B cell (primary cell): Measurements from ENCODE around the gene OR52E1. TPM values are rescaled to one million over a fixed set of nuclear protein-coding genes. Genes with fewer than 3 reads are reported as not detected.

Source experiments
- ATAC-seq: fragments of 200-7000 bp; cut with Tn5 transposase; one replicate; pipeline ENCODE4 v1.10.0; 2021; ENCODE audit warnings: low read depth, mild to moderate bottlenecking, moderate number of reproducible peaks, moderate library complexity
- CTCF ChIA-PET: fragments of 350-600 bp; sonication (Branson Sonifier 250); formaldehyde crosslinking; loops from one replicate; lab custom pipeline; 2021; ENCODE audit warnings: antibody characterized with exemption, inconsistent platforms; lab: Charles Lee
- POLR2A ChIA-PET: fragments of 350-600 bp; sonication (Branson Sonifier 250); formaldehyde crosslinking; loops from one replicate; lab custom pipeline; 2021; ENCODE audit warnings: antibody characterized with exemption; lab: Charles Lee
- DNase-seq: peaks from one replicate; pipeline ENCODE4 v3.0.0; 2013
- H2AFZ ChIP-seq: 2 replicates; pipeline ENCODE4 v1.6.1; 2012; ENCODE audit warnings: mild to moderate bottlenecking, low read depth, low read length; ENCODE audit not compliant: insufficient read depth, poor library complexity, severe bottlenecking
- H3K27ac ChIP-seq, 2 donors: 1 replicate in 1 of 2; 2 replicates in 1 of 2; pipeline ENCODE4 v1.5.1; 2012 to 2013; ENCODE audit warnings: low read length in 2 of 2, mild to moderate bottlenecking in 2 of 2, moderate library complexity in 1 of 2
- H3K27me3 ChIP-seq, 4 experiments: fragments of 200-600 bp in 1 of 4; sonication (generic) in 1 of 4; replicated peaks in 1 of 4; 1 replicate in 2 of 4; 2 replicates in 2 of 4; pipeline versions ENCODE4 v1.6.1 to v1.7.0; 2013 to 2016; ENCODE audit warnings: low read length in 3 of 4, mild to moderate bottlenecking in 2 of 4, mixed read lengths in 1 of 4, moderate library complexity in 1 of 4; ENCODE audit not compliant: insufficient read depth in 4 of 4, control insufficient read depth in 3 of 4; ENCODE audit errors: control extremely low read depth in 1 of 4
- H3K36me3 ChIP-seq, 2 experiments: replicated peaks in 1 of 2; 1 replicate in 1 of 2; 2 replicates in 1 of 2; pipeline versions ENCODE4 v1.6.1 to v1.7.1; 2013; ENCODE audit warnings: low read length in 1 of 2; ENCODE audit not compliant: insufficient read depth in 2 of 2, control insufficient read depth in 1 of 2; ENCODE audit errors: control extremely low read depth in 1 of 2, extremely low read depth in 1 of 2
- H3K4me1 ChIP-seq, 2 donors: fragments of 200-600 bp in 1 of 2; sonication (generic) in 1 of 2; 1 replicate in 1 of 2; 2 replicates in 1 of 2; pipeline versions ENCODE4 v1.5.1 to v1.6.1; 2013 to 2017; ENCODE audit warnings: low read length in 2 of 2; ENCODE audit not compliant: control insufficient read depth in 2 of 2, insufficient read depth in 2 of 2
- H3K4me2 ChIP-seq: replicated peaks from 2 replicates; pipeline ENCODE3; 2012; ENCODE audit warnings: mild to moderate bottlenecking, low read depth, low read length; ENCODE audit not compliant: poor library complexity, severe bottlenecking
- H3K4me3 ChIP-seq, 5 experiments: fragments of 200-600 bp in 1 of 5; sonication (generic) in 1 of 5; 1 replicate in 3 of 5; 2 replicates in 2 of 5; pipeline versions ENCODE4 v1.5.1 to v1.7.0; 2011 to 2016; ENCODE audit warnings: low read length in 4 of 5, mild to moderate bottlenecking in 4 of 5, low read depth in 2 of 5, control low read depth in 1 of 5, moderate library complexity in 1 of 5; ENCODE audit not compliant: insufficient read depth in 1 of 5; ENCODE audit errors: control extremely low read depth in 1 of 5, extremely low read depth in 1 of 5
- H3K79me2 ChIP-seq: fragments of 200-600 bp; sonication (generic); one replicate; pipeline ENCODE4 v1.6.0; 2016; ENCODE audit warnings: low read length; ENCODE audit not compliant: control insufficient read depth, insufficient read depth
- H3K9ac ChIP-seq: fragments of 200-600 bp; sonication (generic); 2 replicates; pipeline ENCODE4 v1.6.1; 2017; ENCODE audit warnings: mild to moderate bottlenecking, low read length, moderate library complexity
- H3K9me3 ChIP-seq, 3 donors: one replicate each; pipeline versions ENCODE4 v1.6.1 to v1.7.1; 2013; ENCODE audit warnings: low read length in 2 of 3; ENCODE audit not compliant: control insufficient read depth in 2 of 3, insufficient read depth in 1 of 3; ENCODE audit errors: control extremely low read depth in 1 of 3
- H4K20me1 ChIP-seq: 2 replicates; pipeline ENCODE4 v1.6.0; 2012; ENCODE audit warnings: mild to moderate bottlenecking, low read length; ENCODE audit not compliant: insufficient read depth, control insufficient read depth, poor library complexity, severe bottlenecking
- H3K27ac Mint-ChIP-seq: one replicate; pipeline ENCODE4 v1.8.0; 2021; ENCODE audit warnings: mixed read lengths
- H3K27me3 Mint-ChIP-seq: one replicate; pipeline ENCODE4 v1.8.0; 2021; ENCODE audit warnings: mixed read lengths
- H3K4me1 Mint-ChIP-seq: one replicate; pipeline ENCODE4 v1.8.0; 2021; ENCODE audit warnings: mixed read lengths
- H3K4me3 Mint-ChIP-seq: one replicate; pipeline ENCODE4 v1.8.0; 2021; ENCODE audit warnings: mixed read lengths
- H3K9me3 Mint-ChIP-seq: one replicate; pipeline ENCODE4 v1.8.0; 2022; ENCODE audit warnings: mixed read lengths; ENCODE audit not compliant: insufficient read depth
- CTCF ChIP-seq: fragments of 200-600 bp; IDR thresholded peaks from one replicate; pipeline ENCODE4 v1.8.0; 2022; ENCODE audit warnings: antibody characterized with exemption, mild to moderate bottlenecking
- EZH2 ChIP-seq: IDR thresholded peaks from 2 replicates; pipeline ENCODE4 v1.6.1; 2012; ENCODE audit warnings: borderline replicate concordance, low read depth, mild to moderate bottlenecking, moderate library complexity, low read length; ENCODE audit not compliant: insufficient read depth, poor library complexity, severe bottlenecking
- WGBS: methylation state at CpG from one replicate; pipeline ENCODE4 v1.1.5; 2013; ENCODE audit warnings: missing lambda C conversion rate; ENCODE audit not compliant: insufficient coverage; 5-methylcytosine and 5-hydroxymethylcytosine counted together
- intact Hi-C: fragments of 100-400 bp; cut with micrococcal nuclease; formaldehyde crosslinking; loops from one replicate; pipeline ENCODE4 v1.10.0; 2022
- polyA plus RNA-seq: library from polyadenylated mRNA; depleted of rRNA; stranded (reverse); fragments of >200 nt; gene quantifications from 2 replicates; pipeline ENCODE4 v1.2.3, GENCODE V29; 2012
- total RNA-seq, 2 donors: library from RNA; stranded (reverse); fragments of 120-200 nt in 1 of 2; gene quantifications; 1 replicate in 1 of 2; 2 replicates in 1 of 2; pipeline versions ENCODE4 v1.2.3 to v1.2.4, GENCODE V29; 2013 to 2022

Gene OR52E1
- total and polyA plus RNA-seq, 2 donors (not counting 1 experiment from before 2014, with no cell fraction given): not detected

- CTCF ChIA-PET: no interaction called here
- H4K20me1 ChIP-seq: no peaks in the 10 kb centered on the region
- H3K4me2 ChIP-seq: no peak overlapping the region
- ATAC-seq (no peak), DNase-seq (no peak)
- H3K4me1 ChIP-seq: no peaks in the 10 kb centered on the region
- no peak overlapping the region for H3K4me3 ChIP-seq
- H3K27ac Mint-ChIP-seq: no peak overlapping the region
- no peaks in the 10 kb centered on the region for H3K36me3 ChIP-seq
- POLR2A ChIA-PET: no interaction called here
- no peak overlapping the region for H3K27ac ChIP-seq
- H3K27me3 ChIP-seq: no peaks in the 10 kb centered on the region
- WGBS: 81% methylated on average over 3 of the region's 3 CpGs
- no peak for TF ChIP-seq EZH2
- TF ChIP-seq CTCF: no peak
- no peak overlapping the region for H3K4me3 Mint-ChIP-seq
- H3K9ac ChIP-seq: no peak overlapping the region
- H3K27me3 Mint-ChIP-seq: no peaks in the 10 kb centered on the region
- intact Hi-C loops: no loop called here
- no peak overlapping the region for H2AFZ ChIP-seq
- no peaks in the 10 kb centered on the region for H3K79me2 ChIP-seq
- no peaks in the 10 kb centered on the region for H3K9me3 Mint-ChIP-seq
- no peaks in the 10 kb centered on the region for H3K9me3 ChIP-seq
- H3K4me1 Mint-ChIP-seq: no peaks in the 10 kb centered on the region
Observed at GRCh38 chr11:5042091-5042490, 27.3 kb upstream of the OR52E1 start.

GRCh38 chr11:5043380-5043779 lies 26.0 kb upstream of the OR52E1 start:
- TF ChIP-seq CTCF: no peak
- no peak for TF ChIP-seq EZH2
- no peak for DNase-seq
- Histone ChIP-seq H3K27ac (no peak overlapping the region), H3K79me2 (no peaks in the 10 kb centered on the region), H3K4me1 (no peaks in the 10 kb centered on the region), H3K9me3 (no peaks in the 10 kb centered on the region), H3K4me2 (no peak overlapping the region), H3K4me3 (no peak overlapping the region), H2AFZ (no peak overlapping the region), H3K27me3 (no peaks in the 10 kb centered on the region), H3K36me3 (no peaks in the 10 kb centered on the region), H3K9ac (no peak overlapping the region), H4K20me1 (no peaks in the 10 kb centered on the region)
- ATAC-seq: no peak
- Mint-ChIP-seq H3K27me3 (no peaks in the 10 kb centered on the region), H3K27ac (no peak overlapping the region), H3K4me1 (no peaks in the 10 kb centered on the region), H3K4me3 (no peak overlapping the region), H3K9me3 (no peaks in the 10 kb centered on the region)
- CTCF ChIA-PET: no interaction called here
- intact Hi-C loops: no loop called here
- no CpG with 5 or more reads among the region's 2 CpGs for WGBS
- POLR2A ChIA-PET: no interaction called here
